Mammary epithelial cell (primary cell): ENCODE measurements around the gene STK11.

Experiments used
- EZH2 ChIP-seq: IDR thresholded peaks from 2 replicates; pipeline ENCODE4 v1.6.1; 2012; ENCODE audit warnings: low read length, inconsistent platforms, borderline replicate concordance
- TF ChIP-seq, protein P1 (sequence below), 2 donors: IDR thresholded peaks in 1 of 2; conservative IDR thresholded peaks in 1 of 2; 2 replicates each; pipeline ENCODE4 v1.5.1; 2011 to 2012; ENCODE audit warnings: inconsistent platforms in 2 of 2, low read length in 2 of 2, mild to moderate bottlenecking in 2 of 2, control low read depth in 1 of 2, low read depth in 1 of 2; ENCODE audit not compliant: insufficient read depth in 1 of 2; ENCODE audit errors: extremely low read depth in 1 of 2

- TF ChIP-seq, protein P1, sequence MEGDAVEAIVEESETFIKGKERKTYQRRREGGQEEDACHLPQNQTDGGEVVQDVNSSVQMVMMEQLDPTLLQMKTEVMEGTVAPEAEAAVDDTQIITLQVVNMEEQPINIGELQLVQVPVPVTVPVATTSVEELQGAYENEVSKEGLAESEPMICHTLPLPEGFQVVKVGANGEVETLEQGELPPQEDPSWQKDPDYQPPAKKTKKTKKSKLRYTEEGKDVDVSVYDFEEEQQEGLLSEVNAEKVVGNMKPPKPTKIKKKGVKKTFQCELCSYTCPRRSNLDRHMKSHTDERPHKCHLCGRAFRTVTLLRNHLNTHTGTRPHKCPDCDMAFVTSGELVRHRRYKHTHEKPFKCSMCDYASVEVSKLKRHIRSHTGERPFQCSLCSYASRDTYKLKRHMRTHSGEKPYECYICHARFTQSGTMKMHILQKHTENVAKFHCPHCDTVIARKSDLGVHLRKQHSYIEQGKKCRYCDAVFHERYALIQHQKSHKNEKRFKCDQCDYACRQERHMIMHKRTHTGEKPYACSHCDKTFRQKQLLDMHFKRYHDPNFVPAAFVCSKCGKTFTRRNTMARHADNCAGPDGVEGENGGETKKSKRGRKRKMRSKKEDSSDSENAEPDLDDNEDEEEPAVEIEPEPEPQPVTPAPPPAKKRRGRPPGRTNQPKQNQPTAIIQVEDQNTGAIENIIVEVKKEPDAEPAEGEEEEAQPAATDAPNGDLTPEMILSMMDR (conservative IDR thresholded peaks at IDR 0.05 in 1 of 2, IDR thresholded peaks at IDR 0.05 in 1 of 2; ENCODE audit: extremely low read depth in 1 of 2, insufficient read depth in 1 of 2, low read depth in 1 of 2, low read length in 2 of 2) = no peak
- TF ChIP-seq EZH2 = no peak
These were observed 36.0 kb downstream of the STK11 start, which contains the start of gene ATP5F1D for GRCh38 chr19:1241417-1242095.
